GM12872 (cell line): ENCODE results near the gene SLC44A1.

Experiments used
- CTCF ChIP-seq: IDR thresholded peaks from 3 replicates; pipeline ENCODE4 v1.5.1; 2011; ENCODE audit warnings: low read depth, mild to moderate bottlenecking, low read length, moderate library complexity; ENCODE audit not compliant: insufficient read depth

Gene SLC44A1

DNA sequence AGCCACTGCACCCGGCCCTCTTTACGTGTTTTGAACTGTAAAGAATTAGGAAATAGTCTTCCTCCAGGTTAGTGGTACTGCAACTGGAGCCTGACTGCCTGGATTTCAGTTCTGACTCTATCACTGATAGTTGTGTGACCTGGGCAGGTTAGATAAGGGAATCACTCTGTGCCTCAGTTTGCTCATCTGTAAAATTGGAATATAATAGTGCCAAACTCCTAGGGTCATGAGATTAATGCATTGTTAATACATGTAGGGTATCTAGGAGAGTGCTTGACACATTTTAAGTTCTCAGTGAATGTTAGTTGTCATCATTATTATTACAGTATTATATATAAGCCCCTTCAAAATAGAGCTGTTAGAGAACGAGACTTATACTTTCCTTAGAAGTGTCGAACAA lies 130.9 kb downstream of the SLC44A1 start:
- TF ChIP-seq CTCF, result no peak

DNA sequence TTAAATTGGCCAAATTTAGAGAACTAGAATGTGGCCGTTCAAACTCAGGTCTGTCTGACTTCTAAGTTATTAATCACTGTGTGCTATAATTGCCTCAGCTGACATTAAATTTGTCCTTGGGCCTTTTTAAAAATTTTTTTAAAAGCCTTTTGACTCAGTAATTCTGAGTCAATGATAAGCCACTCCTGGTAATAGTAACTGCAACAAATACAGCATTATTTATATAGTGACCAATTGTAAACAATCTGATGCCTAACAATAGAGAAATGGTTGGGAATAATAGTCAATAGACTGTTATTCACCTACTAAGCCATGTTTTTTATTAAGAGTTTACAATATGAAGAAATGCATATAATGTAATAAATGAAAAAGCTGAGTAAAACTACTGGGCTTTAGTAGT lies 132.4 kb downstream of the SLC44A1 start:
- no peak for TF ChIP-seq CTCF

GRCh38 chr9:105385381-105385985 lies 141.0 kb downstream of the SLC44A1 start:
- TF ChIP-seq CTCF, result no peak

GRCh38 chr9:105389796-105390195 lies 145.3 kb downstream of the SLC44A1 start:
- no peak for TF ChIP-seq CTCF

DNA sequence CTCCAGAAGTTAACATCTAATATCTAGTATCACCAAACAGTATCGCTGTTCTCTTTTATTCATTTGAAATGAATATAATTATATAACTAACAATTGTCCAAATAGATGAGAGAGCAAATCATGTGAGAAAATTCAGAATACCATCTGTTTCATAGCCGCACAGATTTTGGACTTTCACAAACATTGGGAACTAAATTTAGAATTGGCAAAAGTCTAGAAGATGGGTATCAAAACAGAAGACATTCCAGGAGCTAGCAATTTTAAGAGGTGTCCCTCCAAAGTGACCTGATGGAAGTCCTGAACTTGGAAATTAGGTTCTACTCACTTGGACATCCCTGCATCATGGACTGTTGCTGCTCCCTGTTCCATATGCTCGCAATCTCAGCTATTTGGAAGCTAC lies 146.4 kb downstream of the SLC44A1 start:
- no peak for TF ChIP-seq CTCF

DNA sequence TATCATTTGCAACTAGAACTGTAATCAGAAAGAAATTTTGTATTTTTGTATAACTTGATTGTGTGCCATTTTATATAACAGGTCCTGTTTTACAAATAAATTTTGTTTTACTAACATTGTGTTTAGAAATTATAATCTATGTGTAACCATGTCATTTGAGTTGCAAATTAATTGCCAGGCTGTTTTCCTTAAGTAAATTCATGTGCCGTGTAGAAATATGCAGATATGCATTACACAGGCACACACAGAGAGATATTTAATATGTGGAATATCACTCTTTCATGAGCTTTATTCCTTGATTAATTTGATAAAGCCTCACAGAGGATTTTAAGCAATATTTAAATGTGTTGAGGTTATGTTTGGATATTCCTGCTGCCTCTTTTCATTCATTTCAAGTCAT lies 146.8 kb downstream of the SLC44A1 start:
- TF ChIP-seq CTCF, result no peak

DNA sequence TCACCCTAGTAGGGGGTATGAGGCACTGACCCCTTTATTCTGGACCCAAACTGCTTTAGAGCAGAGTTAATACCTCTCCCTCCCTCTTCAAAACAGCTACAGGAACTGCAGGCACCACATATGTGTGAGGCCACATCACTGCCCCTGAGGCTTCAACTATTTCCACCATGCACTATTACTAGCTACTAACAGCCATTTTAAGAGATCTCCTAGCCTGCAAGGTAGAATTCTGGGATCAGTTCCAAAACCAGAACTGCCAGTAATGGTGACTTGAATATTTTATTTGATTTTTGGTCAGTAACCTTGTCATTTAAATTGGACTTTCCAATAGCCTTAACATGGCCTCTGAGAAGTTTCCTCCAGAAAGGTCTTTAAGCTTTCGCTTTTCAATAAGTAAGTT lies 148.1 kb downstream of the SLC44A1 start:
- no peak for TF ChIP-seq CTCF
